DMS 273 treated with DMSO at 0.1 percent for 48 hours (cell line): Measurements from ENCODE around the gene TINAGL1.

Experiments
- DNase-seq: peaks from one replicate; lab custom pipeline; 2025; lab: John Stamatoyannopoulos, UW

The TINAGL1 gene

GRCh38 chr1:31627930-31628559 lies 51.7 kb downstream of the TINAGL1 start:
- DNase-seq: peak; percentile 83

- DNase-seq: no peak
Observed at GRCh38 chr1:31628931-31629556, 52.7 kb downstream of the TINAGL1 start.

- no peak for DNase-seq
Observed at GRCh38 chr1:31632649-31633048, 56.3 kb downstream of the TINAGL1 start.

GRCh38 chr1:31633117-31633516 lies 56.8 kb downstream of the TINAGL1 start:
- no peak for DNase-seq
